ENCODE measurements around the gene LRRC27. TPM values are rescaled to one million over a fixed set of nuclear protein-coding genes. Genes with fewer than 3 reads are reported as not detected.

The LRRC27 gene
- total RNA-seq, 1 donor from 2014 or later: 15.5 TPM

DNA sequence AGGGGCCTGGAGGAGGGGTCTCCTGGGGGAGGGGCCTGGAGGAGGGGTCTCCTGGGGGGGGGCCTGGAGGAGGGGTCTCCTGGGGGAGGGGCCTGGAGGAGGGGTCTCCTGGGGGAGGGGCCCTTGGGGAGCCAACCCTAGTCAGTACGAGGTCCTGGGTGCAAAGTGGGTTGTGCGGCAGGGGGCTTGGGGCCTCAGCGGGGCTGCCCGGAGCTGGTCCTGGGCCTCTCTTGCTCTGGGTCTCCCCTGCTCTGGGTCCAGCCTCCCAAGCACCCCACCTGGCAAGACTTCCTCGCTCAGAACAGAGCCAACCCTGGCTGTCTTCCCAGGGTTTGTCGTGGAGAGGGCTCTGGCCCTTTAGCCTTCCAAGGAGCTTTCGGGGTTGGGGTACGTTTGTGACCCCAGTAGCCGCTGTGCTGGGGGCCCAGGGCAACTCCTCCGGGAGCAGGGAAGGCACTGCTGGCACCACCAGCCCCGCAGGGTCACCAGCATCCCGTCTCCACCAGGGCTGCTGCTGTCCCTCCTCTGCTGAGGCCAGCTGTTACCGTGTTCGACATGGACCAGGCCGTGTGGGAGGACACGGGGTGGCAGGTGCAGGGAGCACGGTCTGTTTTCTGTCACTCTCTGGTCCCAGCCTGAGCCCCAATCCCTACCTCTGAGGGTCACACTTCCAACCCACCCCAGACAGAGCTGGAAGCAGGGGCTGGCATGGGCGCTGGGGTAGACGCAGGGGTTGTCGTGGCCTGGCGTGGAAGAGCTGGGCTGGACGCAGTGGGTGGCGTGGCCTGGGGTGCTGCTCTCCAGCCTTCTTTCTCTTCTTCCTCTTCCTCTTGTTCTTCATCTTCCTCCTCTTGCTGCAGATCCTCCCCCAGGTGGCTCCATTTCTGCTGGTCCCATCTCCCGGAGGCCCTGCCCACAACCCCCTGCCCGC lies 87.8 kb downstream of the LRRC27 start:
- H3K27ac ChIP-seq: peak overlapping the region; percentile 95
- no peaks in the 10 kb centered on the region for H3K27me3 ChIP-seq (ENCODE audit: low read depth)
- TF ChIP-seq, protein P1, sequence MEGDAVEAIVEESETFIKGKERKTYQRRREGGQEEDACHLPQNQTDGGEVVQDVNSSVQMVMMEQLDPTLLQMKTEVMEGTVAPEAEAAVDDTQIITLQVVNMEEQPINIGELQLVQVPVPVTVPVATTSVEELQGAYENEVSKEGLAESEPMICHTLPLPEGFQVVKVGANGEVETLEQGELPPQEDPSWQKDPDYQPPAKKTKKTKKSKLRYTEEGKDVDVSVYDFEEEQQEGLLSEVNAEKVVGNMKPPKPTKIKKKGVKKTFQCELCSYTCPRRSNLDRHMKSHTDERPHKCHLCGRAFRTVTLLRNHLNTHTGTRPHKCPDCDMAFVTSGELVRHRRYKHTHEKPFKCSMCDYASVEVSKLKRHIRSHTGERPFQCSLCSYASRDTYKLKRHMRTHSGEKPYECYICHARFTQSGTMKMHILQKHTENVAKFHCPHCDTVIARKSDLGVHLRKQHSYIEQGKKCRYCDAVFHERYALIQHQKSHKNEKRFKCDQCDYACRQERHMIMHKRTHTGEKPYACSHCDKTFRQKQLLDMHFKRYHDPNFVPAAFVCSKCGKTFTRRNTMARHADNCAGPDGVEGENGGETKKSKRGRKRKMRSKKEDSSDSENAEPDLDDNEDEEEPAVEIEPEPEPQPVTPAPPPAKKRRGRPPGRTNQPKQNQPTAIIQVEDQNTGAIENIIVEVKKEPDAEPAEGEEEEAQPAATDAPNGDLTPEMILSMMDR (IDR thresholded peaks at IDR 0.05): no peak
- DNase-seq (no peak), ATAC-seq (peak in 1 of 2 donors; percentile 11)
- no peak overlapping the region for H3K4me3 ChIP-seq
- H3K4me1 ChIP-seq: peaks cover 66% of the 10 kb centered on the region
- intact Hi-C loops (cut with DNase I): no loop called here
- H3K9me3 ChIP-seq: no peaks in the 10 kb centered on the region
- peaks cover 10% of the 10 kb centered on the region for H3K36me3 ChIP-seq

DNA sequence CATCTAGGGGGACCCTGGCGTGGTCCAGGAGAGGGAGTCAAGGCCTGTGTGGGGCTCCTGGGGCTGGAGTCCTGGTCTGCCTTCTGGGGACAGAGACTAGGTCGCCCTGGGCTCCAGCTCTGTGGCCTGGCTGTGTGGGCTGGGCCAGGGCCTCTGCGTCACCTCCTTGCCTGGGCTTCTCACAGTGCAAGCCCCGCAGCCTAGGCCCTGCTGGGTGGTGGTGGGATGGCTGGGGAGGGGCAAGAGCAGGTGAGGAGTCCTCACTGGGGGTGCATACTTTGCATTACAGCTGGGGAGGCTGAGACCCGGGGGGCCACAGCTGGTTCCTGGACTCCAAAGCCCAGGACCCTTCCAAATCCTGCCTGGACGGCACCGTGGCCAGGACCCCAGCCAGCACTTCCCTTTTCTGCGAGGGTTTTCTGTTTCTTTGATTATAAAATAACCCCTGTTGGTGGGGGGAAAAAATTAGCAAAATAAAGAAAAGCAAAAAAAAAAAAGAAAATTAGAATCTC lies 88.5 kb downstream of the LRRC27 start:
- intact Hi-C loops (cut with DNase I): no loop called here
- ATAC-seq: peak; percentile 7 to 10
- Histone ChIP-seq H3K27me3 (ENCODE audit: low read depth) (no peaks in the 10 kb centered on the region), H3K36me3 (peaks cover 10% of the 10 kb centered on the region), H3K4me1 (peaks cover 66% of the 10 kb centered on the region), H3K9me3 (no peaks in the 10 kb centered on the region), H3K4me3 (no peak overlapping the region), H3K27ac (peak overlapping the region; percentile 95)
- DNase-seq: peak; percentile 76
- TF ChIP-seq, protein P1 (IDR thresholded peaks at IDR 0.05): no peak

DNA sequence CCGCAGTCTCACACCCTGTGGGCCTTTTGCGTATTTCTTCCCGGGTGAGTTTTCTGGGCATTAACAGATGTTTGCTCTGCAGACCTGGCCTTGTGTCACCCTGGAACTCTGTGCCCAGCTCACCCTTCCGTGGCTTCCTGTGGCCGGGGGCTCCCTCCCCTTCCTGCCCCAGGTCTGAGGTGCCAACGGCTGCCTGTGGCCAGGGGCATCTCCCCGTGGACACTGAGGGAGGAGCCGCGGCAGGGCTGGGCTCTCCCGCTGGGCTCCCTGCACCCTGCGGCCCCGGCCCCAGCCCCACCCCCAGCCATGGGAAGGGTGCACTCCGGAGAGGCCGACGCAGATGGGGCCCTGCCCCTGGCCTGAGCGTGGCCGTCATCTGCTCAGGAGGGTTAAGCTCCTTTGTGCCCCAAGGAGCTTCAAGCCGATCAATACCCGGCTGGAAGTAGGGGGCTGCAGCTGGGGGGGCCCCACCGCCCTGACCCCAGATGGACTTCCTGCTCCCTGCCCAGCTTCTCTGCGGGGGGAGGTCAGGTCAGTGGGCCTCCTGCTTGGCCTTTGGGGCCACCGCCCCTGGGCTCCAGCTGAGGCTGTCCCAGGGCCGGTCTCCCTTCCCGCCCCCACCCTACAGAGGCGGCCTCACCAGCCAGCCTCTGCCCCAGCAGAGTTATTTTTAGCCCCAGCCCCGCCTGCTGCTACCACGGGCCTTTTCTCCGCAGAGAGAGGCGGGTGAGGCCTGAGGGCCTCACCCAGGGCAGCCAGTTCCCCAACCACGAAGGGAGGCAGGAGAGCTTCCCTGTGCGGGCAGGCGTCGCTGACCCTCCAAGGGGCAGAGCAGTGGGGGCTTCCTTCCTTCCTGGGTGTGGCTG lies 89.2 kb downstream of the LRRC27 start:
- H3K4me3 ChIP-seq: peak overlapping the region; percentile 29
- peaks cover 62% of the 10 kb centered on the region for H3K4me1 ChIP-seq
- DNase-seq: peak; percentile 91

DNA sequence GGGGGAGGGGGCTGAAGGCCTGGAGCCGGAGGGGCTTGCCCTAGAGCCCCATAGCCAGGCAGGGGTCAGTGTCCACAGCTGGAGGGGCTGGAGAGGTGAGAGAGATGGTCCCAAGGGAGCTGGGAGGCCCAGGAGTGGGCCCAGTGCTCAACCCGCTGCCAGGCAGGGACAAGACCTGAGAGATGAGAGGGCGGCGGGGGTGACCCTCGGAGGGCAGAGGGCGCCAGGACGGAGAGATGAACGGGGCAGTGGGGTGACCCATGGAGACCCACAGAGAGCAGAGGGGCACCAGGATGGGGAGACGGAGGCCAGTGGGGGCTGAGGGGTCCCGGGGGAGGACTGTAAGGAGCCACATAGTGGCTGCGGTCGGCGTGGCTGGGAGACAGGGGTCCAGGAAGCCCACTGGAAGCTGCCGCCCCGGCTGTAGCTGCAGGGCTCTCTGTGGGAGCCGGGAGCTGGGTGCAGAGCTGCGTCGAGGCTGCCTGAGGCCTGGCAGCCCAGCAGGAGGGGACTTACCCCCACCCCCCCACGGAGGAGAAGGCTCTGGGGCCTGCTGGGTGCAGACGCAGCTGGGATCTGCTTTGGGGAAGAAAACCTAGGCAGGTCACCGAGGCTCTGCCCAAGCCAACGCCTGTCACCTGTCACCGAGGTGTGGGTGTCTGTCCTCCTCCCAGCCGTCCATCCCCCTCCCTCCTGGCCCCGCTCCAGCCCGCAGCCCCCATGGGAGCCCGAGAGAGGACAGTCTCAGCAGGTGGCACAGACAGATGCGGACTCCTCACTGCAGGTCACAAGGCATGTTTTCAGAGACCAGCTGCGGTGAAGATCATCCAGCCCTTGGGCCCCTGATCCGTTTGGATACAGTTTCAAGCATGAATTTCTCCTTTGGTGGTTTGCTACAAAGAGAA lies 90.1 kb downstream of the LRRC27 start:
- intact Hi-C loops (cut with DNase I): no loop called here
- H3K4me1 ChIP-seq: peaks cover 56% of the 10 kb centered on the region
- no peak for DNase-seq
- peaks cover 9% of the 10 kb centered on the region for H3K36me3 ChIP-seq
- H3K9me3 ChIP-seq: no peaks in the 10 kb centered on the region
- H3K4me3 ChIP-seq: peak overlapping the region; percentile 10
- H3K27me3 ChIP-seq (ENCODE audit: low read depth): no peaks in the 10 kb centered on the region
- H3K27ac ChIP-seq: peak overlapping the region; percentile 95
- TF ChIP-seq, protein P1 (IDR thresholded peaks at IDR 0.05): no peak
- no peak for ATAC-seq

More for the DNA sequence above, 89.2 kb downstream of the LRRC27 start:
- TF ChIP-seq, protein P1 (IDR thresholded peaks at IDR 0.05): no peak
- Histone ChIP-seq H3K9me3 (no peaks in the 10 kb centered on the region), H3K27ac (peak overlapping the region; percentile 95), H3K27me3 (ENCODE audit: low read depth) (no peaks in the 10 kb centered on the region), H3K36me3 (peaks cover 10% of the 10 kb centered on the region)
- intact Hi-C loops (cut with DNase I): no loop called here
- peak; percentile 85 to 86 for ATAC-seq
